Esophagus squamous epithelium (tissue), 4 donors: ENCODE data around the gene RFC4.

Source experiments
- POLR2A ChIP-seq, 4 donors: fragments of 450-650 bp; IDR thresholded peaks; one replicate each; pipeline ENCODE4 v1.6.1; 2017; ENCODE audit warnings: antibody characterized with exemption in 4 of 4, mild to moderate bottlenecking in 4 of 4, moderate library complexity in 3 of 4
- TF ChIP-seq, protein P1 (sequence below), 6 experiments: fragments of 450-650 bp in 4 of 6; fragments of 200-600 bp in 2 of 6; sonication (generic) in 2 of 6; IDR thresholded peaks; one replicate each; pipeline ENCODE4 v1.5.1; 2016 to 2019; ENCODE audit warnings: antibody characterized with exemption in 6 of 6, mild to moderate bottlenecking in 4 of 6, moderate library complexity in 4 of 6

DNA sequence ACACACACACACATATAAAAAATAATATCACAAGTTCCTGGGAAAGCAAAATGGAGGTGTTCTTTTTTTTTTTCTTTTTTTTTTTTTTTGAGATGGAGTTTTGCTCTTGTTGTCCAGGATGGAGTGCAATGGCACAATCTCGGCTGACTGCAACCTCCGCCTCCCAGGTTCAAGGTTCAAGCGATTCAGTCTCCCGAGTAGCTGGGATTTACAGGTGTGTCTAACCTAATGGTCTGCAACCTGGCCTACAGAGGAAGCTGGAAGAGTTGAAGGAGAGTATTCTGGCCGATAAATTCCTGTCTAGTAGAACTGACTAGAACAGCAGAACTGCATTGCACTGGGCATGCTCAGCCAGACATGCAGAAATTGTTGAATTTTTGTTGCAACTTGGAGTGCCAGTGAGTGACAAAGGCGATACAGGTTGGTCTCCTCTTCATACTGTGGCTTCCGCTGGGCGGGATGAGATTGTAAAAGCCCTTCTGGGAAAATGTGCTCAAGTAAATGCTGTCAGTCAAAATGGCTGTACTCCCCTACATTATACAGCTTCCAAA, 45.3 kb downstream of the RFC4 start:
- TF ChIP-seq, protein P1, sequence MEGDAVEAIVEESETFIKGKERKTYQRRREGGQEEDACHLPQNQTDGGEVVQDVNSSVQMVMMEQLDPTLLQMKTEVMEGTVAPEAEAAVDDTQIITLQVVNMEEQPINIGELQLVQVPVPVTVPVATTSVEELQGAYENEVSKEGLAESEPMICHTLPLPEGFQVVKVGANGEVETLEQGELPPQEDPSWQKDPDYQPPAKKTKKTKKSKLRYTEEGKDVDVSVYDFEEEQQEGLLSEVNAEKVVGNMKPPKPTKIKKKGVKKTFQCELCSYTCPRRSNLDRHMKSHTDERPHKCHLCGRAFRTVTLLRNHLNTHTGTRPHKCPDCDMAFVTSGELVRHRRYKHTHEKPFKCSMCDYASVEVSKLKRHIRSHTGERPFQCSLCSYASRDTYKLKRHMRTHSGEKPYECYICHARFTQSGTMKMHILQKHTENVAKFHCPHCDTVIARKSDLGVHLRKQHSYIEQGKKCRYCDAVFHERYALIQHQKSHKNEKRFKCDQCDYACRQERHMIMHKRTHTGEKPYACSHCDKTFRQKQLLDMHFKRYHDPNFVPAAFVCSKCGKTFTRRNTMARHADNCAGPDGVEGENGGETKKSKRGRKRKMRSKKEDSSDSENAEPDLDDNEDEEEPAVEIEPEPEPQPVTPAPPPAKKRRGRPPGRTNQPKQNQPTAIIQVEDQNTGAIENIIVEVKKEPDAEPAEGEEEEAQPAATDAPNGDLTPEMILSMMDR (IDR thresholded peaks at IDR 0.05) = no peak
- TF ChIP-seq POLR2A (IDR thresholded peaks at IDR 0.05) = no peak
